Breast epithelium (tissue), 4 donors: ENCODE results near the gene VKORC1. TPM values are rescaled to one million over a fixed set of nuclear protein-coding genes. Genes with fewer than 3 reads are reported as not detected.
A peak's percentile ranks its signal among the peaks of the same experiment; 100 is the strongest.

Experiments used
- DNase-seq, 2 donors: peaks; one replicate each; pipeline ENCODE4 v3.0.0-alpha.2; 2019; ENCODE audit warnings: low spot score in 2 of 2
- H3K27ac ChIP-seq, 2 donors: fragments of 200-600 bp; sonication (generic) in 1 of 2; one replicate each; pipeline ENCODE4 v1.5.1; 2016 to 2019; ENCODE audit warnings: mild to moderate bottlenecking in 1 of 2
- H3K27me3 ChIP-seq, 2 donors: fragments of 200-600 bp; sonication (generic) in 1 of 2; one replicate each; pipeline versions ENCODE4 v1.5.1 to v1.6.0; 2017 to 2019; ENCODE audit warnings: control low read depth in 1 of 2, mild to moderate bottlenecking in 1 of 2
- H3K36me3 ChIP-seq: fragments of 200-600 bp; one replicate; pipeline ENCODE4 v1.5.1; 2019
- H3K4me1 ChIP-seq, 2 donors: fragments of 200-600 bp; sonication (generic); one replicate each; pipeline ENCODE4 v1.5.1; 2016 to 2019; ENCODE audit warnings: control low read depth in 1 of 2
- H3K4me3 ChIP-seq, 3 donors: fragments of 200-600 bp; sonication (generic); 1 replicate in 2 of 3; 2 replicates in 1 of 3; pipeline ENCODE4 v1.5.1; 2016 to 2019; ENCODE audit warnings: mild to moderate bottlenecking in 3 of 3, moderate library complexity in 2 of 3
- H3K9me3 ChIP-seq, 2 donors: fragments of 200-600 bp; sonication (generic) in 1 of 2; one replicate each; pipeline ENCODE4 v1.5.1; 2016 to 2019; ENCODE audit warnings: control low read depth in 1 of 2
- POLR2A ChIP-seq: fragments of 450-650 bp; IDR thresholded peaks from one replicate; pipeline ENCODE4 v1.6.1; 2016; ENCODE audit warnings: antibody characterized with exemption, mild to moderate bottlenecking, moderate library complexity
- POLR2AphosphoS5 ChIP-seq, 3 donors: sonication (generic); formaldehyde crosslinking; IDR thresholded peaks; one replicate each; pipeline ENCODE4 v1.6.1; 2017; ENCODE audit warnings: antibody characterized with exemption in 3 of 3
- intact Hi-C: fragments of 100-400 bp; cut with DNase I; formaldehyde crosslinking; loops from one replicate; pipeline ENCODE4 v1.15.1; 2023; ENCODE audit warnings: low total_unique reads
- total RNA-seq, 3 donors: library from RNA; depleted of rRNA; stranded (reverse); fragments of >200 nt; gene quantifications; one replicate each; pipeline ENCODE4 v1.1.0, GENCODE V29; 2016
- TF ChIP-seq, protein P1 (sequence below), 3 donors: fragments of 450-650 bp; IDR thresholded peaks; one replicate each; pipeline ENCODE4 v1.5.1; 2016 to 2017; ENCODE audit warnings: antibody characterized with exemption in 3 of 3, mild to moderate bottlenecking in 3 of 3, moderate library complexity in 3 of 3

The VKORC1 gene
- total RNA-seq, 3 donors from 2014 or later: 82.6 to 143 (median 86.3) TPM

DNA sequence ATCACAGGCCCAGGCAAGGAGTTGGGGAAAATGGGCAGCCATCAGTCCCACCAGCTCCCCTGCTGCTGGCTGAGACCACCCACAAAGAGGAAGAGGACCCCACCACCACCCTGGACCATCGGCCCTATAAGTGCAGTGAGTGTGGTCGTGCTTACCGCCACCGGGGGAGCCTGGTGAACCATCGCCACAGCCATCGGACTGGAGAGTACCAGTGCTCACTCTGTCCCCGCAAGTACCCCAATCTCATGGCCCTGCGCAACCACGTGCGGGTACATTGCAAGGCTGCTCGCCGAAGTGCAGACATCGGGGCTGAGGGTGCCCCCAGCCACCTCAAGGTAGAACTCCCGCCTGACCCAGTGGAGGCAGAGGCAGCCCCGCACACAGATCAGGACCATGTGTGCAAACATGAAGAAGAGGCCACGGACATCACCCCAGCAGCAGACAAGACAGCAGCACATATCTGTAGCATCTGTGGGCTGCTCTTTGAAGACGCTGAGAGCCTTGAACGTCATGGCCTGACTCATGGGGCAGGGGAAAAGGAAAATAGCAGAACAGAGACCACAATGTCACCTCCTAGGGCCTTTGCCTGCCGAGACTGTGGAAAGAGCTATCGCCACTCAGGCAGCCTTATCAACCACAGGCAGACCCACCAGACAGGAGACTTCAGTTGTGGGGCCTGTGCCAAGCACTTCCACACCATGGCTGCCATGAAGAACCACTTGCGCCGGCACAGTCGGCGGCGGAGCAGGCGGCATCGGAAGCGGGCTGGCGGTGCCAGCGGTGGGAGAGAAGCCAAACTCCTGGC is 16.8 kb downstream of the VKORC1 start:
- Histone ChIP-seq H3K4me3 (no peak overlapping the region), H3K27me3 (no peaks in the 10 kb centered on the region), H3K36me3 (no peaks in the 10 kb centered on the region), H3K27ac (no peak overlapping the region), H3K4me1 (no peaks in the 10 kb centered on the region), H3K9me3 (no peaks in the 10 kb centered on the region)
- intact Hi-C loops: no loop called here
- DNase-seq: no peak
- TF ChIP-seq POLR2AphosphoS5 (IDR thresholded peaks at IDR 0.05) (no peak), POLR2A (no peak)
- TF ChIP-seq, protein P1, sequence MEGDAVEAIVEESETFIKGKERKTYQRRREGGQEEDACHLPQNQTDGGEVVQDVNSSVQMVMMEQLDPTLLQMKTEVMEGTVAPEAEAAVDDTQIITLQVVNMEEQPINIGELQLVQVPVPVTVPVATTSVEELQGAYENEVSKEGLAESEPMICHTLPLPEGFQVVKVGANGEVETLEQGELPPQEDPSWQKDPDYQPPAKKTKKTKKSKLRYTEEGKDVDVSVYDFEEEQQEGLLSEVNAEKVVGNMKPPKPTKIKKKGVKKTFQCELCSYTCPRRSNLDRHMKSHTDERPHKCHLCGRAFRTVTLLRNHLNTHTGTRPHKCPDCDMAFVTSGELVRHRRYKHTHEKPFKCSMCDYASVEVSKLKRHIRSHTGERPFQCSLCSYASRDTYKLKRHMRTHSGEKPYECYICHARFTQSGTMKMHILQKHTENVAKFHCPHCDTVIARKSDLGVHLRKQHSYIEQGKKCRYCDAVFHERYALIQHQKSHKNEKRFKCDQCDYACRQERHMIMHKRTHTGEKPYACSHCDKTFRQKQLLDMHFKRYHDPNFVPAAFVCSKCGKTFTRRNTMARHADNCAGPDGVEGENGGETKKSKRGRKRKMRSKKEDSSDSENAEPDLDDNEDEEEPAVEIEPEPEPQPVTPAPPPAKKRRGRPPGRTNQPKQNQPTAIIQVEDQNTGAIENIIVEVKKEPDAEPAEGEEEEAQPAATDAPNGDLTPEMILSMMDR (IDR thresholded peaks at IDR 0.05): no peak

DNA sequence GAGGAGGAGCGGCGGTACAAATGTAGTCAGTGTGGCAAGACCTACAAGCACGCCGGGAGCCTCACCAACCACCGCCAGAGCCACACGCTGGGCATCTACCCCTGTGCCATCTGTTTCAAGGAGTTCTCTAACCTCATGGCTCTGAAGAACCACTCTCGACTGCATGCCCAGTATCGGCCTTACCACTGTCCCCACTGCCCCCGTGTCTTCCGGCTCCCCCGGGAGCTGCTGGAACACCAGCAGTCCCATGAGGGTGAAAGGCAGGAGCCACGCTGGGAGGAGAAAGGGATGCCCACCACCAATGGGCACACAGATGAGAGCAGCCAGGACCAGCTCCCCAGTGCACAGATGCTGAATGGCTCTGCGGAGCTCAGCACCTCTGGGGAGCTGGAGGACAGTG is 17.6 kb downstream of the VKORC1 start:
- H3K9me3 ChIP-seq: no peaks in the 10 kb centered on the region
- H3K4me3 ChIP-seq: no peak overlapping the region
- H3K27me3 ChIP-seq: no peaks in the 10 kb centered on the region
- no peak for DNase-seq
- no peaks in the 10 kb centered on the region for H3K4me1 ChIP-seq
- intact Hi-C loops: no loop called here
- H3K36me3 ChIP-seq: no peaks in the 10 kb centered on the region
- H3K27ac ChIP-seq: no peak overlapping the region
- TF ChIP-seq, protein P1 (IDR thresholded peaks at IDR 0.05): no peak
- no peak for TF ChIP-seq POLR2AphosphoS5 (IDR thresholded peaks at IDR 0.05)
- no peak for TF ChIP-seq POLR2A

DNA sequence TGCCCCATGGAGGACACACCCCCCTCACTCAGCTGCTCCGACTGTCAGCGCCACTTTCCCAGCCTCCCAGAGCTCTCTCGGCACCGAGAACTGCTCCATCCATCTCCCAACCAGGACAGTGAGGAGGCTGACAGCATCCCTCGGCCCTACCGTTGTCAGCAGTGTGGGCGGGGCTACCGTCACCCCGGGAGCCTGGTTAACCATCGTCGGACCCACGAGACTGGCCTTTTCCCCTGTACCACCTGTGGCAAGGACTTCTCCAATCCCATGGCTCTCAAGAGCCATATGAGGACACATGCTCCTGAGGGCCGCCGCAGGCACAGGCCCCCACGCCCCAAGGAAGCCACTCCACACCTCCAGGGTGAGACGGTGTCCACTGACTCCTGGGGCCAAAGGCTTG is 18.3 kb downstream of the VKORC1 start:
- no peak overlapping the region for H3K27ac ChIP-seq
- no peak overlapping the region for H3K4me3 ChIP-seq
- no peak for DNase-seq
- H3K4me1 ChIP-seq: no peaks in the 10 kb centered on the region
- no peaks in the 10 kb centered on the region for H3K27me3 ChIP-seq
- TF ChIP-seq, protein P1 (IDR thresholded peaks at IDR 0.05): no peak
- TF ChIP-seq POLR2A: no peak
- TF ChIP-seq POLR2AphosphoS5 (IDR thresholded peaks at IDR 0.05): no peak
- no peaks in the 10 kb centered on the region for H3K9me3 ChIP-seq
- no peaks in the 10 kb centered on the region for H3K36me3 ChIP-seq
- intact Hi-C loops: no loop called here

GRCh38 chr16:31074814-31075183 is 19.8 kb downstream of the VKORC1 start:
- Histone ChIP-seq H3K9me3 (no peaks in the 10 kb centered on the region), H3K27me3 (no peaks in the 10 kb centered on the region), H3K4me3 (peak overlapping the region; percentile 93 to 98 (median 97)), H3K4me1 (no peaks in the 10 kb centered on the region), H3K27ac (peak overlapping the region; percentile 94 to 96), H3K36me3 (no peaks in the 10 kb centered on the region)
- TF ChIP-seq POLR2A: no peak
- no peak for TF ChIP-seq POLR2AphosphoS5 (IDR thresholded peaks at IDR 0.05)
- TF ChIP-seq, protein P1 (IDR thresholded peaks at IDR 0.05): no peak
- intact Hi-C loops: no loop called here
- DNase-seq: no peak

- Histone ChIP-seq H3K4me3 (peak within 1 kb of the TSS; percentile 93 to 98 (median 97)), H3K27ac (peak within 1 kb of the TSS; percentile 94 to 96), H3K27me3 (no peaks in the 10 kb centered on the region), H3K36me3 (no peaks in the 10 kb centered on the region), H3K4me1 (no peaks in the 10 kb centered on the region), H3K9me3 (no peaks in the 10 kb centered on the region)
- intact Hi-C loops: no loop called here
- peak; percentile 97 to 98 for DNase-seq
- TF ChIP-seq POLR2AphosphoS5 (IDR thresholded peaks at IDR 0.05): peak; percentile 71 to 81 (median 76)
- TF ChIP-seq, protein P1 (IDR thresholded peaks at IDR 0.05): no peak
- peak; percentile 62 for TF ChIP-seq POLR2A
These were observed 20.4 kb downstream of the VKORC1 start, which contains the start of the genes ZNF646 and ZNF668 for GRCh38 chr16:31073970-31074813. ZNF646 (plus strand) TSS chr16:31074422; CDS start chr16:31076325, 1,903 bp downstream. ZNF668 (minus strand) TSS chr16:31074240; CDS start chr16:31064459, 9,781 bp downstream.
